Measurements from ENCODE around the gene CDKL5.

Gene CDKL5

GRCh38 chrX:18425199-18426003 is at the start of gene CDKL5:
TSS of gene CDKL5 (plus strand) at chrX:18425608. CDS start at chrX:18507097, 81,489 bp downstream.
- Histone ChIP-seq H3K9me3 (ENCODE audit: severe bottlenecking) (no peaks in the 10 kb centered on the region), H3K27ac (peak within 1 kb of the TSS; percentile 98), H3K36me3 (peaks cover 40% of the 10 kb centered on the region), H3K4me3 (ENCODE audit: low read depth, low read length) (peak within 1 kb of the TSS; percentile 76), H3K27me3 (ENCODE audit: insufficient read depth, low read depth, severe bottlenecking) (no peaks in the 10 kb centered on the region)
- TF ChIP-seq, protein P1, sequence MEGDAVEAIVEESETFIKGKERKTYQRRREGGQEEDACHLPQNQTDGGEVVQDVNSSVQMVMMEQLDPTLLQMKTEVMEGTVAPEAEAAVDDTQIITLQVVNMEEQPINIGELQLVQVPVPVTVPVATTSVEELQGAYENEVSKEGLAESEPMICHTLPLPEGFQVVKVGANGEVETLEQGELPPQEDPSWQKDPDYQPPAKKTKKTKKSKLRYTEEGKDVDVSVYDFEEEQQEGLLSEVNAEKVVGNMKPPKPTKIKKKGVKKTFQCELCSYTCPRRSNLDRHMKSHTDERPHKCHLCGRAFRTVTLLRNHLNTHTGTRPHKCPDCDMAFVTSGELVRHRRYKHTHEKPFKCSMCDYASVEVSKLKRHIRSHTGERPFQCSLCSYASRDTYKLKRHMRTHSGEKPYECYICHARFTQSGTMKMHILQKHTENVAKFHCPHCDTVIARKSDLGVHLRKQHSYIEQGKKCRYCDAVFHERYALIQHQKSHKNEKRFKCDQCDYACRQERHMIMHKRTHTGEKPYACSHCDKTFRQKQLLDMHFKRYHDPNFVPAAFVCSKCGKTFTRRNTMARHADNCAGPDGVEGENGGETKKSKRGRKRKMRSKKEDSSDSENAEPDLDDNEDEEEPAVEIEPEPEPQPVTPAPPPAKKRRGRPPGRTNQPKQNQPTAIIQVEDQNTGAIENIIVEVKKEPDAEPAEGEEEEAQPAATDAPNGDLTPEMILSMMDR (IDR thresholded peaks at IDR 0.05; ENCODE audit: low read depth, low read length): no peak
- peak; percentile 100 for DNase-seq

GRCh38 chrX:18377796-18378195 is 47.6 kb upstream of the CDKL5 start:
- Histone ChIP-seq H3K36me3 (no peaks in the 10 kb centered on the region), H3K4me3 (ENCODE audit: low read depth, low read length) (no peak overlapping the region), H3K27me3 (ENCODE audit: insufficient read depth, low read depth, severe bottlenecking) (peaks cover 42% of the 10 kb centered on the region), H3K9me3 (ENCODE audit: severe bottlenecking) (no peaks in the 10 kb centered on the region), H3K27ac (no peak overlapping the region)
- peak; percentile 50 for DNase-seq
- TF ChIP-seq, protein P1 (IDR thresholded peaks at IDR 0.05; ENCODE audit: low read depth, low read length): peak; percentile 83

GRCh38 chrX:18389966-18390365 is 35.4 kb upstream of the CDKL5 start:
- Histone ChIP-seq H3K9me3 (ENCODE audit: severe bottlenecking) (peaks cover 7% of the 10 kb centered on the region), H3K4me3 (ENCODE audit: low read depth, low read length) (no peak overlapping the region), H3K27ac (no peak overlapping the region), H3K36me3 (no peaks in the 10 kb centered on the region), H3K27me3 (ENCODE audit: insufficient read depth, low read depth, severe bottlenecking) (no peaks in the 10 kb centered on the region)
- TF ChIP-seq, protein P1 (IDR thresholded peaks at IDR 0.05; ENCODE audit: low read depth, low read length): peak; percentile 38
- DNase-seq: no peak

- no peaks in the 10 kb centered on the region for H3K27me3 ChIP-seq (ENCODE audit: insufficient read depth, low read depth, severe bottlenecking)
- H3K4me3 ChIP-seq (ENCODE audit: low read depth, low read length): no peak overlapping the region
- H3K9me3 ChIP-seq (ENCODE audit: severe bottlenecking): peaks cover 2% of the 10 kb centered on the region
- peak; percentile 57 for DNase-seq
- H3K27ac ChIP-seq: no peak overlapping the region
- no peaks in the 10 kb centered on the region for H3K36me3 ChIP-seq
- TF ChIP-seq, protein P1 (IDR thresholded peaks at IDR 0.05; ENCODE audit: low read depth, low read length): 0 out of 2 replicates have a peak, but pooled peaks have one; percentile 15
These were observed 34.4 kb upstream of the CDKL5 start for GRCh38 chrX:18390941-18391538.

DNA sequence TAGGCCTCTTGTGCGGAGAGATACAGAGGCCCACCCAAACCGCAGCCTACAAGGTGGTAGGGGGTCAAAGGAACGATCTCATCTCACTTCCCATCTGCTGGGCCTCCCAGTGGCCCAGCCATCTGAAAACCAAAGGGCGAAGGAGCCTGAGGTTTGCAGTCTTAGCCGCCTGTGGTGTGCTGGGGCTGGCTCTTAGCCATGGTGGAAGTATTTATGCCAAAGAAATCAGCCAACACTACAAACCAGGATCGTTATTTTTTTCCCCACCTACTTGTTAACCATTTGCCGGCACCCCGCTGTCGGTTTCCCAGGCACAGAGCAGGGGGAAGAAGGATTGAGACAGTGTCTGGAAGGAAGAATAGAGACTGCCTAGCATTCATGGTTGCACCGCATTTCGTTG is 30.9 kb upstream of the CDKL5 start:
- DNase-seq: no peak
- H3K4me3 ChIP-seq (ENCODE audit: low read depth, low read length): no peak overlapping the region
- no peaks in the 10 kb centered on the region for H3K9me3 ChIP-seq (ENCODE audit: severe bottlenecking)
- TF ChIP-seq, protein P1 (IDR thresholded peaks at IDR 0.05; ENCODE audit: low read depth, low read length): no peak
- H3K36me3 ChIP-seq: no peaks in the 10 kb centered on the region
- H3K27me3 ChIP-seq (ENCODE audit: insufficient read depth, low read depth, severe bottlenecking): no peaks in the 10 kb centered on the region
- no peak overlapping the region for H3K27ac ChIP-seq
